HG03025 (cell line): ENCODE measurements around the gene MYOCOS.
"Not testable (repeated sequence)": the region's sequence is repeated elsewhere in the genome, so short reads cannot be mapped to it uniquely, and the experiment has no call there.

Experiments
- ATAC-seq: cut with Tn5 transposase; IDR thresholded peaks from one replicate; pipeline ENCODE4 v1.9.1; 2021; ENCODE audit warnings: mild to moderate bottlenecking, moderate library complexity; ENCODE audit not compliant: unreplicated experiment, low FRiP score

MYOCOS gene

GRCh38 chr1:171656206-171656605, 34.2 kb downstream of the MYOCOS start:
- ATAC-seq = not testable (repeated sequence)

- no peak for ATAC-seq
These were observed 39.1 kb downstream of the MYOCOS start for GRCh38 chr1:171661076-171661650.

GRCh38 chr1:171663036-171663853, 41.2 kb downstream of the MYOCOS start:
- ATAC-seq = no peak

GRCh38 chr1:171663854-171664575, 42.0 kb downstream of the MYOCOS start:
- ATAC-seq = no peak

- ATAC-seq = no peak
These were observed 42.9 kb downstream of the MYOCOS start for GRCh38 chr1:171664976-171665375.

DNA sequence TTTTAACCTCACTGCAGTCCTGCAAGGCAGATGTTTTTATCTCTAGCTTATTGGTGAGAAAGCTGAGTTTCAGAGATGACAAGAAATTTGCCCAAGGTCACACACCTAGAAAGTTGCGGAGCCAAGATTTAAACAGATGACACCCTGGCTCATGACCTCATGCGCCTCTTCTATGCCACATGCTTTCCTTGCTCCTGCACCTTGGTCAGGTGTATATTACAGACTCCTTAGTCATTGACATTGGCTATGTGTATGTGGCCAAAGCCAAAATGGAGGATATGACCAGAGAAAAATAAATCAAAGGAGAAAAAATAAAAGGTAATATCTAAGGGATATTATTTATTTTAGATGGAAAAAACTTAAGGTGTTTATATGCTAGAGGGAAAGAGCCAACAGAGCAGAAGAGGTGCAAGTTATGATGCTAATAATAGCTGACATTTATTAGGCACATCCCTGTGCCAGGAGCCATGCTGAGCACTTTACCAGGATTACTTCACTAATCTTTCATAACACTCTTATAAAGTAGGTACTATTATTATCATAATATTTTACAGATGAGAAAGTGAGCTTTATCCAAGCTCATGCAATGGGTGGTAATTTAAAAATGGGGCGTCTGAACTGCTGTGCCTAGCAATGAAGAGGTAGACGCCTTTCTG, 44.2 kb downstream of the MYOCOS start:
- no peak for ATAC-seq

DNA sequence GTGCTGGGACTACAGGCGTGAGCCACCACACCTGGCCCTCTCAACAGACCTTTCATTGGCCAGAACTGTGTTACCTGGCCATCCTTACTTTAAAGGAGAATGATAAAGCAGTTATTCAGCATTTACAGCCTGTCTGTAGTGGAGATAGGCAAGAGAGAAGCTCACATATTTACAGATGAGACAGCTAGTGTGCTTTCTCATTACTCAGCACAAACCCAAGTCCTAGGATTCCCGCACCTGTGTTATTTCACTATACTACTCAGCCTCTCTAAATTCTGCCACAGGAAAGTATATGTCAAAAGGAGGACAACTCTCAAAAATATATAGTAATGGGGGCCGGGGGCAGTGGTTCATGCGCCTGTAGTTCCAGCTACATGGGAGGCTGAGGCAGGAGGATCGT, 46.3 kb downstream of the MYOCOS start:
- no peak for ATAC-seq

- ATAC-seq = no peak
These were observed 48.7 kb downstream of the MYOCOS start for GRCh38 chr1:171670739-171671138.

DNA sequence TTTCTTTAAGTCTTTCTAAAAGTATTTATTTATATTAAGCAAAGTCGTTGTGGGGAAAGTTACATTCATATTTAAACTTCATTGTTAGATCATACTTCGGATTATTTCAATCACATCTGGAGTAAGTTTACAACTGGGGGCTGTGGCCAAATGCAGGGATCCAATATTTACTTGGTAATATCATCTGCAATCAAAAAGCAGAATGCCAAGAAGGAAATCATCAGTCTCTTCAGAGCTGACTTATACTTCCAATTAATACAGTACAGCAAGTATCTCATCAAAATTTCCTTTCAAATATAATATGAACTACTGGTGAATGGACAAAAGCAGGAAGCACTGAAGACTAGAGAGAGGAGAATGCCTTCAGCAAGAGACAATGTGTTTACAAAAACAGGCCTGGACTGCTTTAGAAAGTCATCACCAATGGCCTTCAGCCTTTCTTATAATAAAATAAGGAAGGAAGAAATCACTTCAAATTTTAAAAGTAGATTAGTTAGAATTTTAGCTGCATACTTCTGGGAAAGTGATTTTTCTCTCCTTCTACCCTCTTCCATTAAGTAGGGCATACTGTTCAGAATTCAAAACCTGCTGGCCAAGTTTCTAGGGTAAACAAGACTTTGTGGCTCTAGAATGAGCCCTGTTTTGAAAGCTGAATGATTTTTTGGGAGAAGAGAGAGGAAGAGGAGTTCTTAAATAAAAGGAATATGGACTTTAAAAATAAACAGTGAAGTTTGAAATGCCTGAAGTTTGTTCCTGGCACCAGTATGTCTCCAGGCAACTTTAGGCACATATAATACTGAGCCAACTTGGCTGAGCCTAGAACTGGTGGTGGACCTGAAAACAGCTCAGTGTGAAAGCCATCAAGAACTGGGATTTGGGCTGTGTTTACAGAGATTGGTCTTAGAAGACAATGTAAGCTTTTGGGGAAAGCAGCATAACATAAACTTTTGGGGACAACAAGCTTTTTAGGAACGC, 52.7 kb downstream of the MYOCOS start:
- ATAC-seq = no peak
